HG03469 (cell line): ENCODE data around the gene UBD.

ENCODE experiments used
- ATAC-seq: cut with Tn5 transposase; IDR thresholded peaks from one replicate; pipeline ENCODE4 v1.9.1; 2021; ENCODE audit warnings: mild to moderate bottlenecking, moderate library complexity, moderate number of reproducible peaks; ENCODE audit not compliant: unreplicated experiment

The UBD gene

GRCh38 chr6:29559524-29560287 lies at the start of gene UBD:
UBD (minus strand) TSS chr6:29559732; CDS start chr6:29559701, 31 bp downstream.
- ATAC-seq = no peak

DNA sequence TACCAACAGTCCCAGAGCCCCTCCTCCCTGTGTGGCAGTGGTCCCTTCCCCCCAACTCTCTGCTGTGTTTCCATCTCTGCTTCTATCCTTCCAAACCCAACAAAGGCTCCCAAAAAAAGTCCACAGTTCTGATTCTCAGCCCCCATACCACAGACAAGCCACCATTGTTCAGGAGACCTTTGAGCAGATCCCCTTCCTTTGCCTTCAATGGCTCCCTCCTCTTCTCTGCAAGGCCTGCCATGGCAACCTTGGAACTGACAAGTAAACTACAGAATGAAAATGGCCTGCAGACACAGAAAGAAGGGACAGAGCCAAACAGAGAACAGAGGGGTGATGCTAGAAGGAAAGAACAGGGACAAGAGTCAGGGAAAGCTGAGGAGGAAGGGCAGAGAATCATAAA lies 48.6 kb upstream of the UBD start:
- no peak for ATAC-seq

DNA sequence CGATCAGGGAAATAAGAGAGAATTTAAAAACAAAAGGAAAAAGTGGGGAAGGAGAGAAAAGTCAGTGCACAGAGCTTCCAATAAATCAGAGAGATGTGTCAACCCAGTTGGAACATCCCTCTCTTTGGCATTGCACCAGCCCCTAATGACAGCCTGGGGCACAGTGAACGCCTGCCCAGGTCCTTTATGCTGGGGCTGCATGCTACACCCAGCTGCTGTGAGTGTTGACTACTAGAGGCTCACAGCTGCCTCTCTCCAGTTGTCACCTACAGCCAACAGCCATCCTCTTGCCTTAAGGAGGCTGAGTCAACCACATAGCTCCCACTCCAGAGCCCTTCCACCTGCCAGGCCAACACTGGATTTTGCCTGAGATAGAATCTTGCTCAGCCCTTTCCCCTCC lies 44.4 kb upstream of the UBD start:
- ATAC-seq = no peak

GRCh38 chr6:29603456-29603855 lies 43.9 kb upstream of the UBD start:
- ATAC-seq = no peak

- ATAC-seq = no peak
Measured at GRCh38 chr6:29602564-29603361, 43.2 kb upstream of the UBD start.

- ATAC-seq = no peak
Measured at GRCh38 chr6:29598172-29598747, 38.7 kb upstream of the UBD start.

- ATAC-seq = no peak
Measured at GRCh38 chr6:29597184-29597583, 37.7 kb upstream of the UBD start.

DNA sequence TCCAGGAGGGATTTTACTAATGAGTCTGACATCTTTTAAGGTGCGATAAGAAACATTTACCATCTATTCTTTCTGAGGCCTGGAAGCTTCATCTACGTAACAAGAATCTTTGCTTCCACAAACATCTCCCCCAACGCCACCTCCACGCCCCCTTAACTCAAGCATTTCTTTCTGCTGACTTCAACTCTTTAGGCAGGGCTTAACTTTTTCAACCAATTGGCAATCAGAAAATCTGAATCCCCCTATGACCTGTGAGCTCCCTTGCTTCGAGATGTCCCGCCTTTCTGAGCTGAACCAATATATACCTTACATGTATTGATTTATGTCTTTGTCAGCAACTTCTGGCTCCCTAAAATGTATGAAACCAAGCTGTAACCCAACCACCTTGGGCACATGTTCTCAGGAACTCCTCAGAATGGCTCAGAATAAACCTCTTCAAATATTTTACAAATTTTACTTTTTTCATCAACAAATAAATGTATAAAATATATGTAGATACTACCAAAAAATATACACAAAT lies 36.9 kb upstream of the UBD start:
- ATAC-seq = no peak

- no peak for ATAC-seq
Measured at GRCh38 chr6:29593199-29593855, 33.8 kb upstream of the UBD start.

DNA sequence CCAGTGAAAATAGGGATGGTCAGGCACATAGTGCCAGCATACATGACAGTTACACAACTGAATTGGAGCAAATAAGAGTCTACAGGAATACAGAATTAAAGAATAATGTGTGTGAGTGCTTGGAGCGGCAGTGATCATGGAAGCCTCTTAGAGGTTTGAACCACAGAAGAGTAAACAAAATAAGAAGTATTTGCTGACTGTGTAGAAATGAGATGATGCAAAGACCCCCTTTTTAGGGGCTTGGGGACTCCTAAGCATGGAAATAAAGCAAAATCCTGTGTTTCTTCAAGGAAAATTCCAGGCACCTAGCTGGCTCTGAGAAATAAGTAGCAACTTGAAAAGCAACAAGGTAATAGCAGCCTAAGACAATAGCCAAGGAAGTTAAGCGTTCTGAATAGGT lies 32.1 kb upstream of the UBD start:
- ATAC-seq = no peak

- ATAC-seq = no peak
Measured at GRCh38 chr6:29590218-29590808, 30.8 kb upstream of the UBD start.

DNA sequence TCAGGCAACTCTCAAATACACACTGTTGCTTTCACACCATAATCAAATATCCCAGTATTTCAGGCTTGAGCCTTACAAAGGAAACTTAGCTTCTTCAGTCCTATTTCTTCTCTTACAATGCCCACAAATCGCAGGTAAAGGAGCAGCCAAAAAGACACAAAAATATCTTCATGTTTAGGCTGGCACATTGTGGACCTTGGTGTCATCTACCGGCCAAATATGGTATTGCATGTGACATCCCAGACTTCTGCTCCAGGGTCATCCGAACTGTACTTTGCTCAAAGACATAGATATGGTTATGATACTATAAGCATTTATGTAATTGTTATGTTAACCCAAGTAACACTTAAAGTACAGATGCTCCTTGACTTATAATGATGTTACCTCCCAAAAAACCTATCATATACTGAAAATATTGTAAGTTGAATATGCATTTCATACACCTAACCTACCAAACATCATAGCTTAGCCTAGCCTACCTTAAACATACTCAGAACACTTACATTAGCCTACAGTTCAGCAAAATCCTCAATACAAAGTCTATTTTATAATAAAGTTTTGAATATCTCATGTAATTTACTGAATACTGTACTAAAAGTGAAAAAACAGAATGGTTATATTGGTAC lies 30.0 kb upstream of the UBD start:
- ATAC-seq = no peak

- no peak for ATAC-seq
Measured at GRCh38 chr6:29584821-29585220, 25.3 kb upstream of the UBD start, which contains the start of gene OR2H2. OR2H2 (plus strand) TSS chr6:29585121; CDS start chr6:29587945, 2,824 bp downstream.

DNA sequence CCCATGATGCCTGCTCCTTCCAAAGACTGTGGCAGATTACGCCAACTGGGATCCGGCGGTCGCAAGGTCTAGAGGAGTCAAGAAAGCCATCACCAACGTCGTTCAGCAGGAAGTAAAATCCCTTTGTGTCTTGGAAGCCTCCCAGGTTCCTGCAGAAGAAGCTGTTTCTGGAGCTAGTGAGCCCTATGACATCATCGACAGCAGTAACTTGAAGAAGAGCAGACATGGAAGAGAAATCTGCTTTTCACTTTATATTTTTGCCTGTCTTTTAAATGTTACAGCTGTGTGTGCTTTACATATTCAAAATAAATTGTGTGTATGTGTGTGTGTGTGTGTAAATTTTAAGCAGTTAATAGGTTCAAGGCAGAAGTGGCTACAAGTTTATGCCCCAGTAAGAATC lies 18.0 kb upstream of the UBD start:
- ATAC-seq = no peak

GRCh38 chr6:29576056-29576455 lies 16.5 kb upstream of the UBD start:
- no peak for ATAC-seq

DNA sequence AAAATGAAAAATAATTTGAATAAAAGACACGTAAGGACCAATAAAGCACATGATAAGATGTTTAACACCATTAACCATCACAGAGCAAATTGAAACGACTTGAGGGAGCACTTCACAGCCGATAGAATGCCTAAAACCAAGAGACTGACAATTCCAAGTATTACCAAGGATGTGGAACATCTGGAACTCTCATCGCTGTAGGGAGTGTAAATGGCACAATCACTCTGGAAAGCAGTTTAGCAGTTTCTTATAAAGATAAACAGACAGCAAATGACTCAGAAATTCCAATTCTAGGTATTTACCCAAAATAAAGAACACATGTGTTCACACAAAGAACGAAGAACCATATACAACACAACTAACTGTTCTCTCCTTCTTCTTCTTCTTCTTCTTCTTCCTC lies 8.5 kb upstream of the UBD start:
- ATAC-seq = no peak

DNA sequence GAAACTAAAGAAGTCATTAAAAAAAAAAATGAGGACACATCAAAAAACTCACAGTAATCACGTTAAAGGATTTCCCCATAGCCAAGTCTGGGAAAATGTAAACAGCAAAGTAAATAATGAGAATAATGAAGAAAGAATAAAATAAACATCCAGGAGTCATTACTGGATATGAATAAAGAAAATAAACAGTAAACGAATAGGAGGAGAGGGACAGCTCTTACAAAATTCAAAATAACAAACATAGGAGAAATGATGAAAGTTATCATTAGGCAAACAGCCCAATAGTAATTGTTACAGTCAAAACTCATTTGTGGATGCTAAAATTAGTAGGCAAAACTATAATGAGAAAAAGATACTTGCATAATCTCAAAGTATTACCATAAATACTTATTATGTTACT lies 8.0 kb upstream of the UBD start:
- no peak for ATAC-seq

DNA sequence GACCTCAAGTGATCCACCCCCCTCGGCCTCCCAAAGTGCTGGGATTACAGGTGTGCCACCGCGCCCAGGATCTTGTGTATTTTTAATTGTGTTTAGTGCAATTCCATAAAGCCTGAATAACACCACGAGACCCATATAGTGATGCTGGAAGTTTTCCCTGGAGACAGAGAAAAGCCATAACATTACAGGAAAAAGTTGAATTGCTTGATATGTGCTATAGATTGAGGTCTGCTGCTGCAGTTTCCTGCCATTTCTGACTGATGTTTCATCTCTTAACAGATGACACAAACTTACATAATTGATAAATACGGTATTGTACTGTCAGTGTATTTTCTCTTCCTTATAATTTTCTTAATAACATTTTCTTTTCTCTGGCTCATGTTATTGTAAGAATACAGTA lies 7.3 kb upstream of the UBD start:
- no peak for ATAC-seq

DNA sequence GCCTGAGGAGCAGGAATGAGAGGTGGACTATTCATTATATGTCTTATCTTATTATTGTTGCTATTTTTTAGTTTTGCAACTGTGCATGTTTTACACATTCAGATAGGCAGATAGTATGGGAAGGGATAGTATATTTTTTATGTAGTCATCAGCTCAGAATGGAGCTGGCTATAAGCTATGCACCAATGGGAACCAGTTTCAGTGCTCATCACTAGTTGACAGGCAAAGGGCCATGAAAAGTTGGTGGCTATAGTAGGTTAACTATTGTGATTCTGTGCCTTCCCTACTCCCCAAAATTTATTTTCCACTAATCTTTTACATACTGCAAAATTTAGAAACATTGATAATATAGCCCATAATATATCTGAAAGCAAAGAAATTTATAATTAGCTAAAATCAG lies 5.3 kb upstream of the UBD start:
- ATAC-seq = no peak

- no peak for ATAC-seq
Measured at GRCh38 chr6:29563435-29563965, 4.0 kb upstream of the UBD start.
